ENCODE measurements around the gene GALNT13. TPM values are rescaled to one million over a fixed set of nuclear protein-coding genes. Genes with fewer than 3 reads are reported as not detected.

The GALNT13 gene
- total RNA-seq, 2 experiments from 2014 or later = 0.32 to 0.60 TPM

DNA sequence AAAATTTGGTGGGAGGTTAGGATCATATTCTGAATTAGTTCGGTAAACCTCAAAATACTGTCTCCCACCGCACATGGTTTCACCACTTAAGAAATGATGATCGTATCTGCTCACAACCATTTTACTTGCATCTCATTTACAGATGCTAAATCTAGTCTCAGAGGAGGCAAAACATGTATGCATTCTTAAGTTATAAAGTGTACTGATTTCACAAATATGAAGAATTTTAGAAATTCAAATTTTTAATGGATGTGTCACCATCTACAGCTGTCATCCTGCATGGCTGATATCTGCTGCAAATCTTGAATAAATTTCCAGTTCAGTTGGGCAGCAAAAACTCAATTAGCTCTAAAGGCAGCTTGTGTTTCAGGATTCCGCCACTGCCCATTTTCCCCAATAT, 583.4 kb downstream of the GALNT13 start:
- H3K4me1 Mint-ChIP-seq (ENCODE audit: low read depth) = no peaks in the 10 kb centered on the region
- H3K27ac Mint-ChIP-seq = no peak overlapping the region
- DNase-seq (no peak), ATAC-seq (no peak)
- H3K4me3 Mint-ChIP-seq = no peak overlapping the region
- no peaks in the 10 kb centered on the region for H3K27me3 Mint-ChIP-seq
- H3K36me3 Mint-ChIP-seq (ENCODE audit: low read depth) = no peaks in the 10 kb centered on the region
- CTCF ChIA-PET = no interaction called here
- no peaks in the 10 kb centered on the region for H3K9me3 Mint-ChIP-seq
- intact Hi-C loops (cut with micrococcal nuclease) = no loop called here
- POLR2A ChIA-PET = no interaction called here
- TF ChIP-seq, protein P1, sequence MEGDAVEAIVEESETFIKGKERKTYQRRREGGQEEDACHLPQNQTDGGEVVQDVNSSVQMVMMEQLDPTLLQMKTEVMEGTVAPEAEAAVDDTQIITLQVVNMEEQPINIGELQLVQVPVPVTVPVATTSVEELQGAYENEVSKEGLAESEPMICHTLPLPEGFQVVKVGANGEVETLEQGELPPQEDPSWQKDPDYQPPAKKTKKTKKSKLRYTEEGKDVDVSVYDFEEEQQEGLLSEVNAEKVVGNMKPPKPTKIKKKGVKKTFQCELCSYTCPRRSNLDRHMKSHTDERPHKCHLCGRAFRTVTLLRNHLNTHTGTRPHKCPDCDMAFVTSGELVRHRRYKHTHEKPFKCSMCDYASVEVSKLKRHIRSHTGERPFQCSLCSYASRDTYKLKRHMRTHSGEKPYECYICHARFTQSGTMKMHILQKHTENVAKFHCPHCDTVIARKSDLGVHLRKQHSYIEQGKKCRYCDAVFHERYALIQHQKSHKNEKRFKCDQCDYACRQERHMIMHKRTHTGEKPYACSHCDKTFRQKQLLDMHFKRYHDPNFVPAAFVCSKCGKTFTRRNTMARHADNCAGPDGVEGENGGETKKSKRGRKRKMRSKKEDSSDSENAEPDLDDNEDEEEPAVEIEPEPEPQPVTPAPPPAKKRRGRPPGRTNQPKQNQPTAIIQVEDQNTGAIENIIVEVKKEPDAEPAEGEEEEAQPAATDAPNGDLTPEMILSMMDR (IDR thresholded peaks at IDR 0.05) = no peak

DNA sequence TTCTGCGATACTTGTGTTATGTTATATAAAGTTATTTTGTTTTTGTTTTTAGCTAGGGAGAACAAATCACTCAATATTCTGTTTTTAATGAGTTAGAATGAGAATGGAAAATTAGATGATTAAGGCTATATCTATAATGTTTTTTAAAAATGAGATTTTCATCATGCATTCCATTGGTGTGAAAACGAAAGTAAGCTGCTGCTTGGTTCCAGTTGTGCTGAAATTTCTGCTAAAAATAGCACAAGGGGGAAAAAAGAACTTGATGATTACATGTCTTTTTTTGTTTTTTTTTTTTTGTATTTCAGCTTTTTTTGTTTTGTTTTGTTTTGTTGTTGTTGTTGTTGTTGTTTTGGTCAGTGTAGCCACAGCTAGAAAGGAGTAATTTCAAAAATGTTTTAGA, 584.1 kb downstream of the GALNT13 start:
- CTCF ChIA-PET = no interaction called here
- no peak overlapping the region for H3K27ac Mint-ChIP-seq
- intact Hi-C loops (cut with micrococcal nuclease) = no loop called here

DNA sequence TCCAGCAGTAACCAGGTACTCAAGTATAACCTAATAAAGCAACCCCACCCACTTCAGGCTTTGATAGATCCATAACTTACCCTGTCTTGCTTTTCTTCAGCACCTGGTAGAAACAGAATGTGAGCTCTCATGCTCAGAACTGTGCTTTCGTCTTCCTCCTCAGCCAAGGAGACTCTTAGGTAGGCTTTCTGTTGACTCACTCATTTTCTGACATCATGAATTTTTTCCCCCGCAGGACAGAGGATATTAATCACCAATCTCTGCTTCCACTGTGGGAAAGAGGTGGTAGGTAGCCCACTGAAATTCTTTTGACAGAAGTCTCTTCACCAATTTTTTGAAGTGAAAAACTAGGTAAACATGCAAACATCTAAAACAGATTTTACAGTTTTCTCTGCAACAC, 585.6 kb downstream of the GALNT13 start:
- intact Hi-C loops (cut with micrococcal nuclease) = no loop called here
- no peak for DNase-seq
- CTCF ChIA-PET = no interaction called here
- H3K4me3 Mint-ChIP-seq = no peak overlapping the region
- H3K36me3 Mint-ChIP-seq (ENCODE audit: low read depth) = no peaks in the 10 kb centered on the region
- H3K27me3 Mint-ChIP-seq = no peaks in the 10 kb centered on the region
- H3K9me3 Mint-ChIP-seq = no peaks in the 10 kb centered on the region
- POLR2A ChIA-PET = no interaction called here
- no peak overlapping the region for H3K27ac Mint-ChIP-seq
- TF ChIP-seq, protein P1 (IDR thresholded peaks at IDR 0.05) = no peak
- no peaks in the 10 kb centered on the region for H3K4me1 Mint-ChIP-seq (ENCODE audit: low read depth)
- no peak for ATAC-seq

More for the DNA sequence above, 584.1 kb downstream of the GALNT13 start:
- ATAC-seq (no peak), DNase-seq (no peak)
- no peaks in the 10 kb centered on the region for H3K9me3 Mint-ChIP-seq
- H3K4me1 Mint-ChIP-seq (ENCODE audit: low read depth) = no peaks in the 10 kb centered on the region
- POLR2A ChIA-PET = no interaction called here
- no peak overlapping the region for H3K4me3 Mint-ChIP-seq
- TF ChIP-seq, protein P1 (IDR thresholded peaks at IDR 0.05) = no peak
- H3K27me3 Mint-ChIP-seq = no peaks in the 10 kb centered on the region
- H3K36me3 Mint-ChIP-seq (ENCODE audit: low read depth) = no peaks in the 10 kb centered on the region

DNA sequence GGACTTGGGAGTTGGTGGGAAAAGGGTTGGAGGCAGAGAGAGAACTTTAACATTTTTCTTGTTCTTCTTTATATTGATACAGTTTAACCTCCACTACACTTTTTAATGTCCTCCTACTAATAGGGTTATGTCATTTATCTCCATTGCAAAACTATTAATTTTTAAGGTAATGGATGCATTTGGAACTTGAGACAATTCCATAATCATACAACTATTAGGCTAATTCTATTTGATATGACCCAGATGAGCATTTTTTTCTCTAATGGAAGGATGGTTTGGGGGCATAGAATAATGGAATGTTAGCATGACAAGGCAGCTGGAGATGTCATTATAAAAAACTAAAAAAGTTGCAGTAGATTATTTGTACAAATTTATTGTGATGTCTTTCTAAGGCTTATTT, 587.6 kb downstream of the GALNT13 start:
- ChIA-PET CTCF (no interaction called here), POLR2A (no interaction called here)
- intact Hi-C loops (cut with micrococcal nuclease) = no loop called here
- H3K36me3 Mint-ChIP-seq (ENCODE audit: low read depth) = no peaks in the 10 kb centered on the region
- H3K27me3 Mint-ChIP-seq = no peaks in the 10 kb centered on the region
- no peaks in the 10 kb centered on the region for H3K4me1 Mint-ChIP-seq (ENCODE audit: low read depth)
- ATAC-seq (no peak), DNase-seq (no peak)
- no peak overlapping the region for H3K27ac Mint-ChIP-seq
- TF ChIP-seq, protein P1 (IDR thresholded peaks at IDR 0.05) = no peak
- H3K4me3 Mint-ChIP-seq = no peak overlapping the region
- H3K9me3 Mint-ChIP-seq = no peaks in the 10 kb centered on the region

DNA sequence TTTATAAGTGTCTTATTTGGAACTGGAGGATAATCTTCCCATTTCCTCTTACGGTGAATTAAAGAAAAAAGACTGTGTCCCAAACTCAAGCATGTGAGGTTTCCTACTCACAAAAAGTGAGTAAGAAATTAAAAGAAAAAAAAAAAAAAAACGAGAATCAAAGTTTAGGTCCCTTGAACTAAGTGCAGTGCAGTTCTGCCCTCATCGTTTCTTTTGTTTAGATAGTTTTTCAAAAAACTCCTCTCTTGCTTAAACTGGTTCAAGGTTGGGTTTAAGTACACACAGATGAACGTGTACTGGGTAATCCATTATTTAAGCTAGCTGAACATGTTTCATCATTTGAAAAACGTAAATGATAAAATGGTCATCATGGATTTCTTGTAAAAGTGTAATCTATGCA, 590.9 kb downstream of the GALNT13 start:
- ATAC-seq (no peak), DNase-seq (no peak)
- H3K9me3 Mint-ChIP-seq = no peaks in the 10 kb centered on the region
- no peak overlapping the region for H3K4me3 Mint-ChIP-seq
- intact Hi-C loops (cut with micrococcal nuclease) = no loop called here
- no peaks in the 10 kb centered on the region for H3K27me3 Mint-ChIP-seq
- H3K4me1 Mint-ChIP-seq (ENCODE audit: low read depth) = no peaks in the 10 kb centered on the region
- ChIA-PET CTCF (interaction anchor here (0.6 kb wide), 1 partner anchor 179 kb away, joined by 3 read pairs; no protein-coding TSS in a partner anchor), POLR2A (no interaction called here)
- no peak overlapping the region for H3K27ac Mint-ChIP-seq
- no peaks in the 10 kb centered on the region for H3K36me3 Mint-ChIP-seq (ENCODE audit: low read depth)
- TF ChIP-seq, protein P1 (IDR thresholded peaks at IDR 0.05) = no peak
